BJ (cell line): ENCODE measurements around the gene LARP4B. TPM values are rescaled to one million over a fixed set of nuclear protein-coding genes. Genes with fewer than 3 reads are reported as not detected.
A peak's percentile ranks its signal among the peaks of the same experiment; 100 is the strongest.

Source experiments
- CTCF ChIA-PET: fragments of 350-600 bp; formaldehyde crosslinking; extraction: SDS; loops from one replicate; lab custom pipeline; 2021; ENCODE audit warnings: antibody characterized with exemption, inconsistent platforms; lab: Yijun Ruan, JAX
- POLR2A ChIA-PET: fragments of 300-600 bp; sonication (Branson Sonifier 250); formaldehyde crosslinking; extraction: SDS; loops from one replicate; lab custom pipeline; 2021; ENCODE audit warnings: antibody characterized with exemption; lab: Charles Lee
- DNase-seq: peaks from one replicate; pipeline ENCODE4 v3.0.0-alpha.2; 2011; ENCODE audit warnings: low read depth
- H3K27me3 ChIP-seq: 2 replicates; pipeline ENCODE4 v1.6.0; 2011; ENCODE audit warnings: low read length; ENCODE audit not compliant: control insufficient read depth, insufficient read depth
- H3K36me3 ChIP-seq: 2 replicates; pipeline ENCODE4 v1.5.1; 2011; ENCODE audit warnings: low read length; ENCODE audit not compliant: control insufficient read depth, insufficient read depth
- H3K4me3 ChIP-seq: 2 replicates; pipeline ENCODE4 v1.5.1; 2011; ENCODE audit warnings: low read depth, mild to moderate bottlenecking, control low read depth, low read length
- polyA plus RNA-seq: library from polyadenylated mRNA; depleted of rRNA; stranded (reverse); fragments of >200 nt; gene quantifications from 2 replicates; pipeline ENCODE4 v1.2.3, GENCODE V29; 2011
- TF ChIP-seq, protein P1 (sequence below): IDR thresholded peaks from 2 replicates; pipeline ENCODE4 v1.5.1; 2011; ENCODE audit warnings: low read depth, mild to moderate bottlenecking, control low read depth, inconsistent platforms, low read length, moderate library complexity; ENCODE audit not compliant: insufficient read depth

Gene LARP4B
- polyA plus RNA-seq, 1 experiment, result 38.4 TPM

DNA sequence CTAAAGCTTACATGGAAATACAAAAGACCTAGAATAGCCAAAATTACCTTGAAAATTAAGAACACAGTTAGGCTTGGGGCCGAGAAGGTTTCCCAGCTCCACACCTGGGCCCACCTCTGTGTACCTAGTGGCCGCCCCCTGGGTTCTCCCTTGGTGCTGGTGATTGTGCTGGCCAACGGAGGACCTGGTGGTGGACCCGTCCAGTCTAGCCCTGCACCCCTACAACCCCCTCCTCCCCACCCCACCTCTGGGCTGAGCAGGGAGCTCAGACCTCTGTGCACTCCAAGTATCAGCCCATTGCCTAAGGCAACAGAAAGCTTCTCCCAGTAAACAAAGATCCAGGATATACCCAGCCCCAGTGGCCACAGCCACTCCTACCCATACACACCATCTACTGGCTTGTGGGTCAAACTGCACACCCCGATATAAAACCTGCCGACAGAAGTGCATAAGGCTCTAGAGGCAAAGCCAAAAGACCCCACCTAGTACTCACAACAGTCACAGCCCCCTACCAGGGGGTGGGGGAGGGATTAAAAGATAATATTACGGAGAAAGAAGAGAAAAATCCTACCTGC lies 137.0 kb downstream of the LARP4B start:
- no peaks in the 10 kb centered on the region for H3K27me3 ChIP-seq
- ChIA-PET CTCF (interaction anchor here (0.6 to 1.9 kb wide), 8 partner anchors 10 to 471 kb away, joined by 3 to 13 read pairs (median 4); no protein-coding TSS in a partner anchor), POLR2A (no interaction called here)
- no peak for DNase-seq
- H3K4me3 ChIP-seq, result no peak overlapping the region
- TF ChIP-seq, protein P1, sequence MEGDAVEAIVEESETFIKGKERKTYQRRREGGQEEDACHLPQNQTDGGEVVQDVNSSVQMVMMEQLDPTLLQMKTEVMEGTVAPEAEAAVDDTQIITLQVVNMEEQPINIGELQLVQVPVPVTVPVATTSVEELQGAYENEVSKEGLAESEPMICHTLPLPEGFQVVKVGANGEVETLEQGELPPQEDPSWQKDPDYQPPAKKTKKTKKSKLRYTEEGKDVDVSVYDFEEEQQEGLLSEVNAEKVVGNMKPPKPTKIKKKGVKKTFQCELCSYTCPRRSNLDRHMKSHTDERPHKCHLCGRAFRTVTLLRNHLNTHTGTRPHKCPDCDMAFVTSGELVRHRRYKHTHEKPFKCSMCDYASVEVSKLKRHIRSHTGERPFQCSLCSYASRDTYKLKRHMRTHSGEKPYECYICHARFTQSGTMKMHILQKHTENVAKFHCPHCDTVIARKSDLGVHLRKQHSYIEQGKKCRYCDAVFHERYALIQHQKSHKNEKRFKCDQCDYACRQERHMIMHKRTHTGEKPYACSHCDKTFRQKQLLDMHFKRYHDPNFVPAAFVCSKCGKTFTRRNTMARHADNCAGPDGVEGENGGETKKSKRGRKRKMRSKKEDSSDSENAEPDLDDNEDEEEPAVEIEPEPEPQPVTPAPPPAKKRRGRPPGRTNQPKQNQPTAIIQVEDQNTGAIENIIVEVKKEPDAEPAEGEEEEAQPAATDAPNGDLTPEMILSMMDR, result peak; percentile 59
- no peaks in the 10 kb centered on the region for H3K36me3 ChIP-seq

DNA sequence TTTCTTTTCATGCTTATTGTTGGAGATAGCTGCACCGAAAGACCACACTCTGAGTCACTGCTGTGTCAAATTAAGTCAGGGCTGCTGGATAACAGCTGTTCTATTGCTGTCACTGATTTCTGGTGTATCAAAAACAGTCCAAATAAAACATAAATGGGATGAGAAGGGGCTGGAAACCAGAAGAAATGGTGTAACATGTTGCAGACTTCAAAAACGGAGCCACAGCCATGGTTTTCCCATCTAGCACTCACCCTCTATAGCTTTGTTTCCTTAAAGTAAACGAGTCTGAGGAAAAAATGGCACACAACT lies 138.8 kb downstream of the LARP4B start:
- TF ChIP-seq, protein P1, result no peak
- Histone ChIP-seq H3K36me3 (no peaks in the 10 kb centered on the region), H3K27me3 (no peaks in the 10 kb centered on the region), H3K4me3 (no peak overlapping the region)
- ChIA-PET POLR2A (interaction anchor here (0.6 to 0.7 kb wide), 2 partner anchors 333 to 355 kb away, joined by 4 to 17 read pairs; no protein-coding TSS in a partner anchor), CTCF (interaction anchor here (5.2 kb wide), 1 partner anchor 282 kb away, joined by 25 read pairs; no protein-coding TSS in a partner anchor)
- DNase-seq, result no peak

DNA sequence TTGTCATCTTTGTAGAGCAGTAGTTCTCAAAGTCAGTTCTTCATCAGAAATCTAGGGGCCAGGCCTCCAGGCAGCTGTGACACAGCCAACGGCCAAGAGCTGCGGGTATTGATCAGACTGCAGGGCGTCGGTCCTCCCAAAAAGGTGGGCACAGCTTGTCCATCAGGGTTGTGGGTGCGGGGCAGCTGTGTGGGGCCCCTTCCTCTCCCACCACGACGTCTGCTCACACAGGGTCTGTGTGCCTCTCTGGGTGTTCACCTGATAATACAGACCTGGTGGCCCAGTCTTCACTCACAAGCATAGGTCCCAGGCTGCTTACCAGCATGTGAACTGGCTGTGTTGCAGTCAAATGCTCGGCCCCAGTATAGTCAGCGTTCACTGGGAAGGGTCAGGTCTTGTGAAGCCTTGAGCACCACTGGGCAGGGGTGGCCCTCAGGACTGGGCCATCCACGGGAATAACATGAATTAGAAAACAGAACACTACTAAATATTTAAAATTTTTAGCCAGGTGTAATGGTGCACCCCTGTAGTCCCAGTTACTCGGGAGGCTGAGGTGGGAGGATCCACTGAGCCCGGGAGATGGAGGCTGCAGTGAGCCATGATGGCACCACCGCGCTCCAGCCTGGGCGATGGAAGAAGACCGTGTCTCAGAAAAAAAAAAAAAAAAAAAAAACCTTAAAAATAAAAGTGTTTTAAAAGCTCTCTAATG lies 139.3 kb downstream of the LARP4B start:
- POLR2A ChIA-PET, result interaction anchor here (0.6 to 0.7 kb wide), 2 partner anchors 332 to 355 kb away, joined by 4 to 17 read pairs; no protein-coding TSS in a partner anchor
- no peak overlapping the region for H3K4me3 ChIP-seq
- H3K36me3 ChIP-seq, result no peaks in the 10 kb centered on the region
- DNase-seq, result no peak
- TF ChIP-seq, protein P1, result no peak
- CTCF ChIA-PET, result interaction anchor here (5.2 kb wide), 1 partner anchor 282 kb away, joined by 25 read pairs; no protein-coding TSS in a partner anchor
- no peaks in the 10 kb centered on the region for H3K27me3 ChIP-seq

DNA sequence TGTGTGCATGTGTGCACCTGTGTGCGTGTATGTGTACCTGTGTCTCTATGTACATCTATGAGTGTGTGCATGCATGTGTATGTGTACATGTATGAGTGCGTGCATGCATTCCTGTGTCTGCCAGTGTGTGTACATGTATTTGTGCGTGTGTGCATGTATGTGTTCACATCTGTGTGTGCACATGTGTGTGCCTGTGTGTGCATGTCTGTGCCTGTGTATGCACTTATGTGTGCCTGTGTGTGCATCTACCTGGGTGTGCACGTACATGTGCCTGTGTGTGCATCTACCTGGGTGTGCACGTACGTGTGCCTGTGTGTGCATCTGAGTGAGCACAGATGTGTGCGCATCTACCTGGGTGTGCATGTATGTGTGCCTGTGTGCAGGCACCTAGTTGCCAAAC lies 139.9 kb downstream of the LARP4B start:
- ChIA-PET CTCF (interaction anchor here (1.1 to 5.2 kb wide), 2 partner anchors 20 to 281 kb away, joined by 4 to 25 read pairs; no protein-coding TSS in a partner anchor), POLR2A (no interaction called here)
- H3K27me3 ChIP-seq, result no peaks in the 10 kb centered on the region
- no peaks in the 10 kb centered on the region for H3K36me3 ChIP-seq
- no peak for DNase-seq
- TF ChIP-seq, protein P1, result no peak
- no peak overlapping the region for H3K4me3 ChIP-seq

DNA sequence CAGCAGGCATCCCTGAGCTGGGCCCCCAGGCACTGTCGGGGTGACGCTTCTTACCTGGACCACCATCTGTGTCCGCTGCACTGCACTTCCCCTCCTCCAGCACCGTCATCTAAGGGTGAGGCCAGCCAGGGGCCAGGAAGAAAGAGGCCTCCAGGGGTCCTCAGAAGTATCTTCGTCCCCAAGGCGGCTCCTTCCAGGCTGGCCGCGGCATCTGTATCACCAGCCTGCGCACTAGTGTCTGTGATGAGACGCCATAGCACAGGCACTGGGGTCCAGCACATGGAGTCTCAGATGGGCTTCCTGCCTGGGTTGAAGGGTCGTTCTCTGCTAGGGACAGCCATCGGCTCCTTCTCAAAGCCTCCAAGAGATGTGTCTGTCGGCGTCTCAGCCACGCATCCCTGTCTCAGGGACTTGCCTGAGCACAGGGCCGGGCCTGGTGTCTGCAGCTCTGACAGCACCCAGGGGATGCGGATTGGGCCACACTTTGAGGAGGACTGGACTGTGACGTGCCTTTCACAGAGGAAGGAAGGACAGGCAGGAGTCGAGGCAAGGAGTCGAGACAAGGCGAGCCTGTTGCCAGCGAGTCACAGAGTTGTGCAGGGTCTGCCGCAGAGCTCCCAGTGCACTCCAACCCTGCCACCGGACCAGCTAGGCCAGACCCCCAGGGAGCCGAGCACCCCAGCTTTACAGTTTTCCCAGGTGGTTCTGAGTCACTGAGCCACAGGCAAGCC lies 140.5 kb downstream of the LARP4B start:
- DNase-seq, result no peak
- ChIA-PET CTCF (interaction anchor here (1.1 to 5.2 kb wide), 2 partner anchors 20 to 281 kb away, joined by 4 to 25 read pairs; no protein-coding TSS in a partner anchor), POLR2A (no interaction called here)
- Histone ChIP-seq H3K27me3 (no peaks in the 10 kb centered on the region), H3K36me3 (no peaks in the 10 kb centered on the region), H3K4me3 (no peak overlapping the region)
- TF ChIP-seq, protein P1, result no peak
